Measurements from ENCODE around the gene ZDHHC8.
A peak's percentile ranks its signal among the peaks of the same experiment; 100 is the strongest.

The ZDHHC8 gene

DNA sequence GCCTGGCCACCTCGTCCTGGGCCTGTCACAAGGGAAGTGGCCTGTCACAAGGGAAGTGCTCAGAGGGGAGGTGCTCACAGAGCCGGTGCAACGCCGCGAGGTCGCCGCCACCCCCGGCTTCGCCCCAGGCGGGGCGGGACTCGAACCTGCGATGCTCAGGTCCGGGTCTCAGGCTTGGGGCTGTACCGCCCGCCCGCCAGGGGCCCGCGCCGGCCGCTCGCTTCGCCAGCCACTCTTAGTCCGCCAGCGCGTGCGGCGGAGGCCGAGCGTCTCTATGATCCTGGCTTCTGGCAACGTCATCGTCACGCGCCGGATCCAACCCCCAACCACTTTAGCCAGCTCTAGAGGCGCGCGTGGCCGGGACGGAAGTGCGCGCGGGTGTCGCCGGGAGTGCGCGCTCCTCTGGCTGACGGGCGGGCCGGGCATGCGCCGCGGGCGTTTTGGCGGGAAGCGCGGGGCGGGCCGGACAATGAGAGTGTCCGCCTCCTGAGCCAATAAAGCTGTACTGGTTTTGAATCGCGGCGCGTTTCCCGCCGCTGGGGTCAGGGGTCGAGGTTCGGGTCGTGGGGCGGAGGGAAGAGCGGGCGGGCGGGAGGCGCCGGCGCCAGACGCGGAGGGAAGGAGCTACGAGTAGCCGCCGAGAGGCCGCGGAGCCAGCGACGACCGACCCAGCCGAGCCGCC lies 14.5 kb upstream of the ZDHHC8 start, which contains the start of gene TRMT2A:
TRMT2A (minus strand) TSS at position 276 of the 682 bp plus-strand sequence. CDS start 320 bp downstream, outside the sequence.
- H3K36me3 Mint-ChIP-seq: peaks cover 12% of the 10 kb centered on the region
- H3K27ac Mint-ChIP-seq: peak within 1 kb of the TSS; percentile 97
- H3K27me3 Mint-ChIP-seq: no peaks in the 10 kb centered on the region
- peak within 1 kb of the TSS; percentile 94 for H3K4me3 Mint-ChIP-seq
- H3K4me1 Mint-ChIP-seq: peaks cover 42% of the 10 kb centered on the region
- no peaks in the 10 kb centered on the region for H3K9me3 Mint-ChIP-seq

DNA sequence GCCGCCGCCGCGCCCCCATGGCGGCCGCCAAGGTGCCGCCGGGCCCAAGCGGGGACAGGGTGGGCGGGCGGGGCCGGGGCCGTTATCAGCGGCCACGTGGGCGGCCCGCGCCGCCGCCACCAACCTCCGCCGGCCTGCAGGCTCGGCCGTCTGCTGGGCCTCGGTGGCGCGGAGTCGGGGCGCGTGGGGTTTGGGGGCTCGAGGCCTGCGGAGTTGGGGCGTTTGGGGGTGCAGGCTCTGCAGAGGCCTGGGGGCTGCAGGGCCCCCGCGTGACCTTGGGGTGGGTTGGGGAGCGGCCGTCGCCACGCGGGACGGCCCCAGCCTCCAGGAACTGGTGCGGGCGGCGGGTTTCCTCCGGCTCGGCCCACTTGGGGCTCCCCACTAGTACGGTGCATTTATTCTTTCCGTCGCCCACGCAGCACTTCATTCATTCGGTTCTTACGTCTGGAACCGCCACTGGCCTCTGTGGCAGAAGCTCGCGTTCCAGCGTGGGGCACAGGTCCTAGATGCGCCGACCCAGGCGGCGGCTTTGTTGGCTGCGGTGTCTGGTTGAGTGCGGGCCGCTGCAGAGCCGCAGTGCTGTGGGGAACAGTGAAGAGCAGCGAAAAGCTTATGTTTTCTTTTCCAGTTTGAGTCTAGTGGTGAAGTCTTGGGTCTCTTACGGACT lies 13.8 kb upstream of the ZDHHC8 start:
- peaks cover 43% of the 10 kb centered on the region for H3K4me1 Mint-ChIP-seq
- H3K4me3 Mint-ChIP-seq: peak overlapping the region; percentile 94
- H3K9me3 Mint-ChIP-seq: no peaks in the 10 kb centered on the region
- peak overlapping the region; percentile 94 for H3K27ac Mint-ChIP-seq
- H3K27me3 Mint-ChIP-seq: no peaks in the 10 kb centered on the region
- peaks cover 12% of the 10 kb centered on the region for H3K36me3 Mint-ChIP-seq

DNA sequence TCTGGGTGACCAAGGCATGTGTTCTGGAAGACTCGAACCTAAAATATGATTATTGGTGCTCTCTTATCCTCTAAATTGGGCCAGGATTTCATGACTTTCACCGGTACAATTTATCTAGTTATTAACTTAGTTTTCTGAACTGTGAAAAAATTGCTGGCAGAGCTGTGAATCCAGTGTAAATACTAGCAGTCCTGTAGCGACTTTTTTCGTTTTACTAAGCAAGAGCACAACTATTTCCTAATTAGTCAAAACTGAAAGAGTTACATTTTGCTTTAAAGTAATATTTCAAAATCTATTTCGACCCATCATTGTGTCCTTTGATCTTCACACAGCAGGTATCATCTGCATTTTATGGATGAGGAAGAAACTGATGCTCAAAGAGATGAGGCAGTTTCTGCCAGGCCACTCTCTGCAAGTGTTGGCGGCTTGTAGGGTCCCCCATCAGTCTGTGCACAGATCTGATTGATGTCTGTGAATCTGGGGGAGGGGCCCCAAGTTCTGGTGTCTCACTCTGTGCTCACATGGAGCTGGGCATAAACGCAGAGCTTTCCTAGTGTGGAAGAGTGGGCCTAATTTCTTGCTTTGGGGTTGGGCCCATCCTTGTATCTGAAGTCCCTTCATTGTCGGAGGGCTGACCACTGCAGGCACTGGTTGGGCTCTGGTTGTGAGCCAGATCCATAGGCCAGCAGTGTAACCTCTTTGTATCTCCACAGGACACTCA lies 13.1 kb upstream of the ZDHHC8 start:
- Mint-ChIP-seq H3K36me3 (peaks cover 12% of the 10 kb centered on the region), H3K4me3 (peak overlapping the region; percentile 94), H3K27me3 (no peaks in the 10 kb centered on the region), H3K27ac (peak overlapping the region; percentile 94), H3K4me1 (peaks cover 43% of the 10 kb centered on the region), H3K9me3 (no peaks in the 10 kb centered on the region)

DNA sequence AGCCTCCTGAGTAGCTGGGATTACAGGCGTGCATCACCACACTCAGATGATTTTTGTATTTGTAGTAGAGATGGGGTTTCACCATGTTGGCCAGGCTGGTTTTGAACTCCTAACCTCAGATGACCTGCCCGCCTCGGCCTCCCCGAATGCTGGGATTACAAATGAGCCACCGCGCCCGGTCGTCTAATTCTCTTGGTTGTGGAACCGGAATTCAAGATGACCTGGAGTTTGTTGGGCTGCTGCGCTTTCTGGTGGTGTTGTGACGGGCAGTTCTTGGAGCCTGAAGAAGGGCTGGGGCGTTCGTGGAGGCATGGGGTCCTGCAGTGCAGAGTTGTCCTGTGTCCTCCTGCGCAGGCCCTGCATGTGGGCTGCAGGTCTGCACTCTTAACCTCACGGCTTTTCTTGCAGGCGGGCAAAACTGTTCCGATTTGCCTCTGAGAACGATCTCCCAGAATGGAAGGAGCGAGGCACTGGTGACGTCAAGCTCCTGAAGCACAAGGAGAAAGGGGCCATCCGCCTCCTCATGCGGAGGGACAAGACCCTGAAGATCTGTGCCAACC lies 9.7 kb upstream of the ZDHHC8 start:
- Mint-ChIP-seq H3K27me3 (no peaks in the 10 kb centered on the region), H3K36me3 (peaks cover 7% of the 10 kb centered on the region), H3K27ac (no peak overlapping the region), H3K4me3 (no peak overlapping the region), H3K9me3 (no peaks in the 10 kb centered on the region), H3K4me1 (peaks cover 33% of the 10 kb centered on the region)

DNA sequence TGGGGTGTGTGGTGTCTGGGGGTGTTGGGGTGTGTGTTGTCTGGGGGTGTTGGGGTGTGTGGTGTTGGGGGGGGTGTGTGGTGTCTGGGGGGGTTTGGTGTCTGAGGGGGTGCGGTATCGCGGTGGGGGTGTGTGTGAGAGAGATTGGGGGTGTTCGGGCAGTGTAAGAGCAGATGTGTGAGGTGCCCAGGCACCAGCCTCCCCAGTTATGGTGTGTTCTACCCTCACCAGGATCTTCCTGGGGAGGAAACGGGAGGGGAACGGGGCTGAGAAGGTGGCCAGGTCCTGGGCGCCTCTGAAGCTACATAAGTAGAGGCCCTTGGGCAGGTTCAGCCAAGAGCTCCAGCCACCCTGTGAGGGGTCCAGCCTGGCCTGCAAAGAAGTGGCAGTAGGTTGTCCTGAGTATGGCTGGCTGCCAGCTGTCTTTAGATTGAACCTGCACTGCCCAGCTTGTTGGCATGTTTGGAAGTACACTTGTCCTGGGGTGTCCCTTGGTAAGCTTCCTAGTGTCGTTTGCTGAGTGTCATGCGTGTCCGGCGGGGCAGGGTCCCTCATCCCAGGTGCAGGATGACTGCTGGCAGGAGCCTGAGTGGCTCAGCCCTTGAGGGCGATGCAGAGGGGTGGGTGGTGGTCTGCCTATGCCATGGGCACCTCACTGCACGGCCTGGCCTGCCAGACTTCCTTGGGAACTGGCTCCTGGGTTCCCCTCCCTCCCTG lies 8.1 kb upstream of the ZDHHC8 start:
- H3K4me3 Mint-ChIP-seq: no peak overlapping the region
- peaks cover 7% of the 10 kb centered on the region for H3K36me3 Mint-ChIP-seq
- peaks cover 28% of the 10 kb centered on the region for H3K4me1 Mint-ChIP-seq
- no peak overlapping the region for H3K27ac Mint-ChIP-seq
- no peaks in the 10 kb centered on the region for H3K27me3 Mint-ChIP-seq
- H3K9me3 Mint-ChIP-seq: no peaks in the 10 kb centered on the region

DNA sequence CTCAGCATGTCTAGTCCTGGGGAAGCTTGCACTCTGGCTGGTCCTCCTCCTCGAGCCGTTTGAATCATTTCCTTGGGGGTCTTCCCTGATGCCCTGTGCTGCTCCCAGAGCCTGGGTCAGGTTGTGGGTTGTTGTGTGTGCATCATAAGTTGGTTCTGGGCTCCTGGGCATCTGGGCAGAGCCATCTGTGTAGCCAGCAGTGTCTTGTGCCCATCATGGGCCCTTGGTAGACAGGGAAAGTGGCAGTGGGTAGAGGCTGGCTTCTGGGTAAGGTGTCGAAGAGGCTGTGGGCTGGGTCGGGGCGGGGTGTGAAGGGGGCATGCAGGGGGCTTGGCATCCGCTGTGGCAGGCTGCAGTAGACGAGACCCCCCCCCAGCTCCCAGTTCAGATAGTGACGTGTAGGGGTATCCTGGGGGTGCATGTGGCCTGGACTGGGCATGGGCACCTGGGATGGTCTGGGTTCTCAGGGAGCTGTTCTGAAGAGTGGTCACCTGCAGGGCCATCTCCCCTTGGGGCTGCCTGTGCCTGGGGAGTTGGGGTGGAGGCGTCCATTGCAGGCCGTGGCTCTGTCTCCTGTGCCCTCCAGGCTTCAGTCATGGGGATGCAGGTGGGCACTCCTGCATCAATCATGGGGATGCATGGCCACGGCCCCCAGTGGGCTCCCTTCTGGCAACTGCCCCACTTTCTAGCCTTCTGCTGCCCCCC lies 7.4 kb upstream of the ZDHHC8 start:
- Mint-ChIP-seq H3K4me1 (peaks cover 26% of the 10 kb centered on the region), H3K27ac (no peak overlapping the region), H3K36me3 (peaks cover 4% of the 10 kb centered on the region), H3K4me3 (no peak overlapping the region), H3K27me3 (no peaks in the 10 kb centered on the region), H3K9me3 (no peaks in the 10 kb centered on the region)

DNA sequence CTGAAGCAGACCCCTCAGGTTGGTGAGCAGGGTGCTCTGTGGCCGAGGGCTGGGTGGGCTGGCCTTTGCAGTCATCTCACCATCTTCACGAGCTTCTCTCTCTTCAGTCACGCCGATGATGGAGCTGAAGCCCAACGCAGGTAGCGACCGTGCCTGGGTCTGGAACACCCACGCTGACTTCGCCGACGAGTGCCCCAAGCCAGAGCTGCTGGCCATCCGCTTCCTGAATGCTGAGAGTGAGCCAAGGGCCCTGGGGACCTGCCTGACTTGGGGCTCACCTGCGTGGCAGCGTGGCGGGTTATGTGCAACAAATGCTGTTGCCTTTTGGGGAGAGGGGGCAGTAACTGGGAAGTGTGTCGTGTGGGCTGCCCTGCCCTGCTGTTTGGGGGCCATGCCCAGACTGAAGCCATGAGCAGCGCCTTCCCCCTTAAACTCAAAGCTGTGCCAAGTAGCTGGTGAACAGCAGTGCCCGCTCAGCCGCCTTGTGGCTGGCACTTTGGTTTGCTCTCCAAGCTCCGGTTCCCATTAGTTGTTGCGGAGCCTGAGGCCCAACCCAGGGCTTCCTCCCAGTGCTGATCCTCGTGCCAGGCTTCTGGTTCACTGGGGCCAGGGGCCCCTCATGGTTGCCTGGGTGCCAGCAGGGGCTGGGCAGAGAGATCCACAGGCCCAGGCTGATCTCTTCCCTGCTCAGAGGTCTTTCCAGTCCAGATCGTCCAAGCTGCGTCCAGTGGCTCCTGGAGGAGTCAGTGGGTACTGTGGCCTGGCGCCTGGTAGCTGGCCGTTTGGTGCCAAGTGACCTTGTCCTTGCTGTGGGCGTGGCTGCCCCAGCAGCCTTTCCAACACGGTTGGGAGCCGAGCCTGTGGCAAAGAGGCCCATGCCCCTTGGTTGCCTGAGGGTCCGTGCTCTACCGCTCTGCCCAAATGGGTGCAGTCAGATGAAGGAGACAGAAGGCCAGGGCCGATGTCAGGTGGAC lies 6.1 kb upstream of the ZDHHC8 start:
- H3K9me3 Mint-ChIP-seq: no peaks in the 10 kb centered on the region
- H3K4me1 Mint-ChIP-seq: peaks cover 20% of the 10 kb centered on the region
- peaks cover 4% of the 10 kb centered on the region for H3K36me3 Mint-ChIP-seq
- no peaks in the 10 kb centered on the region for H3K27me3 Mint-ChIP-seq
- no peak overlapping the region for H3K27ac Mint-ChIP-seq
- no peak overlapping the region for H3K4me3 Mint-ChIP-seq

DNA sequence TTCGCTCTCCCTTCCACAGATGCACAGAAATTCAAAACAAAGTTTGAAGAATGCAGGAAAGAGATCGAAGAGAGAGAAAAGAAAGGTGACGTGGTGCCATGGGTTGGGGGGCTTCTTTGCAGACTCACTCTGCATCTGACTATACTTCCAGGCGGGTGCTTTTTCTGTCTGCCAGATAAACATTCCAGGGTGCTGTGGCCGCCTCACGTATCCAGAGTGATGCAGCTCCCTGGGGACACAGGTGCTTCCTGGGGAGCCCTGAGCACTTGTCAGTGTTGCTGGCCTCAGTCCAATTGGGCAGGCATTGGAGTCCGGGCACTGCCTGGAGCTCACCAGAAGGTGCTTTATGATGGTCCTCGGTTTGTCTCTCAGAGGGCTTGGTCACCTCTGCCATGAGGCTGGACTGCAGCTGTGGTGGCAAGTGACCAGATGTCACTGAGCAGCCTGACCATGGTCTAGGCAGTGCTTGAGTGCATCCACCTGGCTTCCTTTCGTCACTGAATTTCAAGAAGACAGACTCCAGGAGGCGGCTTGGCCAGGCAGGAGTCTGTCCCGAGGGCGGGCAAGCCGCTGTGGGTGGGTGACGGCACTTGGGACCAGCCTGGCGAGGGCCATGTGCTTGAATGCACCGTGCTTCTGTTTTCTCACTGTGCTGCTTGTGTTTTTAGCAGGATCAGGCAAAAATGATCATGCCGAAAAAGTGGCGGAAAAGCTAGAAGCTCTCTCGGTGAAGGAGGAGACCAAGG lies 5.1 kb upstream of the ZDHHC8 start:
- no peak overlapping the region for H3K4me3 Mint-ChIP-seq

DNA sequence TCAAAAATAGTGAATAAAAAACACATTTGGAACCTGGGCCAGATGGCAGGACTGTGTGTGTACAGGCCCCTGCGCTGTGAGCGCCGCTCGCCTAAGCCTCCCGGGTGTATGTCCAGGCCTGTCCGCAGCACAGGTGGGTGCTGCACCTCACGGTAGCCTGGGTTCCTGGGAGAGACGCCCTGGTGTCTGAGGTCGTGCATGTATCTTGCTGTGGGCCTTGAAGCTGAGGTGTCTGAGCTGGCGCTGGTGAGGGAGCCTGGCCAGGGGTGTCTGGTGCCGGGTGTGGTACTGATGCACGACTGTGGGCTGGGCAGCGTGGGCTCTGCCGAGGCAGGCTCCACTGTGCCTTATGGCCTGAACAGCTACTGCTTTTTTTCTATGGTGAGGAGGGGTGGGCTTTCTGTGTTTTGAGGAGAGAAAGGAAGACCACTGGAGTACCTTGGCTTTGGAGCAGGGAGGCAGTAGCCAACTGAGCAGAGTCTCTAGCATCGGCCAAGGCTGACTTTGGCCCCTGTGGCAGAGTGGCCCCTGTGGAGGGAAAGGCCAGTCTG lies 4.2 kb upstream of the ZDHHC8 start:
- no peaks in the 10 kb centered on the region for H3K27me3 Mint-ChIP-seq
- peaks cover 2% of the 10 kb centered on the region for H3K36me3 Mint-ChIP-seq
- H3K4me1 Mint-ChIP-seq: peaks cover 7% of the 10 kb centered on the region
- H3K4me3 Mint-ChIP-seq: no peak overlapping the region
- peak overlapping the region; percentile 25 for H3K27ac Mint-ChIP-seq
- no peaks in the 10 kb centered on the region for H3K9me3 Mint-ChIP-seq

More for the DNA sequence above, 5.1 kb upstream of the ZDHHC8 start:
- Mint-ChIP-seq H3K4me1 (peaks cover 17% of the 10 kb centered on the region), H3K36me3 (peaks cover 4% of the 10 kb centered on the region), H3K9me3 (no peaks in the 10 kb centered on the region), H3K27ac (no peak overlapping the region), H3K27me3 (no peaks in the 10 kb centered on the region)

DNA sequence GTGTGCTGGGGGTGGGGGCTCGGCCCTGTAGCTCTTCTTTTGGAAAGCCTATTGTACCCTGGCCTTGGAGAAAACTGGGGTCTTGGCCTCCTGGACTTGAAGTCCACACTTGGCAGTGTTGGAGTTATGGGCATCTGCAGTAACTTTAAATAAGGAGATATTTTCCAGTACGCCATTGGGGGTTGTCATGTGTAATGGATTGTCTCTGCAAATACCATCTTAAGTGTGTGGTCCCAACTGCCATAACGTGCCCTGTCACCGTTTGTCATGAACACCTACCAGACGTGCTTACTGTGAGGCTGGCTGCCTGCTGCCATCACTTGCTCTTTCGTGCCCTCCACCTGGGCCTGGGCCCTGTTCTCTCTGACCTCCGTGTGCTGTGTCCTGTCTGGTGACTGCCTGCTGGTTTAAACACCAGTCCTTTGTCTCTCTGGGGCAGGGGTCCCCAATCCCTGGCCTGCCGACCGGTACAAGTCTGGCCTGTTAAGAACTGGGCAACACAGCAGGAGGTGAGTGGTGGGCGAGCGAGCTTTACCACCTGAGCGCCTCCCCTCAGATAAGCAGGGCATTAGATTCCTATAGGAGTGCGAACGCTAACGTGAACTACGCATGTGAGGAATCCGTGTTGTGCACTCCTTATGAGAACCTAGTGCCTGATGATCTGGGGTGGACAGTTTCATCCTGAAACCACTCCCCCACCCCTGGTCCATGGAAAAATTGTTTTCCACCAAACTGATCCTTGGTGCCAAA lies 3.6 kb upstream of the ZDHHC8 start:
- Mint-ChIP-seq H3K36me3 (peaks cover 2% of the 10 kb centered on the region), H3K4me1 (peaks cover 11% of the 10 kb centered on the region), H3K9me3 (no peaks in the 10 kb centered on the region), H3K27ac (no peak overlapping the region), H3K27me3 (no peaks in the 10 kb centered on the region), H3K4me3 (no peak overlapping the region)

DNA sequence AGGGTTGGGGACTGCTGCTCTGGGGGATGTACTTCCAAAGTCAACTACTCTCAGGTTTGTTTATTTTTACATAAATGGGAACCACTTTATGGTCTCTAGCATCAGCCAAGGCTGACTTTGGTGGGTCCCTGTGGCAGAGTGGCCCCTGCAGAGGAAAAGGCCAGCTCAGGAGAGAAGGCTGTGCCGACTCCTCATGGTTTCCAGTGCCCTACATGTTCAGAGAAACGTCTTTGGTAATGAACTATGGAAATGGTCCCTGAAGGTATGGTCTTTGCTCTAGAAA lies 3.0 kb upstream of the ZDHHC8 start:
- no peak overlapping the region for H3K27ac Mint-ChIP-seq
- no peak overlapping the region for H3K4me3 Mint-ChIP-seq
- peaks cover 2% of the 10 kb centered on the region for H3K36me3 Mint-ChIP-seq
- H3K27me3 Mint-ChIP-seq: no peaks in the 10 kb centered on the region
- no peaks in the 10 kb centered on the region for H3K9me3 Mint-ChIP-seq
- H3K4me1 Mint-ChIP-seq: peaks cover 16% of the 10 kb centered on the region

DNA sequence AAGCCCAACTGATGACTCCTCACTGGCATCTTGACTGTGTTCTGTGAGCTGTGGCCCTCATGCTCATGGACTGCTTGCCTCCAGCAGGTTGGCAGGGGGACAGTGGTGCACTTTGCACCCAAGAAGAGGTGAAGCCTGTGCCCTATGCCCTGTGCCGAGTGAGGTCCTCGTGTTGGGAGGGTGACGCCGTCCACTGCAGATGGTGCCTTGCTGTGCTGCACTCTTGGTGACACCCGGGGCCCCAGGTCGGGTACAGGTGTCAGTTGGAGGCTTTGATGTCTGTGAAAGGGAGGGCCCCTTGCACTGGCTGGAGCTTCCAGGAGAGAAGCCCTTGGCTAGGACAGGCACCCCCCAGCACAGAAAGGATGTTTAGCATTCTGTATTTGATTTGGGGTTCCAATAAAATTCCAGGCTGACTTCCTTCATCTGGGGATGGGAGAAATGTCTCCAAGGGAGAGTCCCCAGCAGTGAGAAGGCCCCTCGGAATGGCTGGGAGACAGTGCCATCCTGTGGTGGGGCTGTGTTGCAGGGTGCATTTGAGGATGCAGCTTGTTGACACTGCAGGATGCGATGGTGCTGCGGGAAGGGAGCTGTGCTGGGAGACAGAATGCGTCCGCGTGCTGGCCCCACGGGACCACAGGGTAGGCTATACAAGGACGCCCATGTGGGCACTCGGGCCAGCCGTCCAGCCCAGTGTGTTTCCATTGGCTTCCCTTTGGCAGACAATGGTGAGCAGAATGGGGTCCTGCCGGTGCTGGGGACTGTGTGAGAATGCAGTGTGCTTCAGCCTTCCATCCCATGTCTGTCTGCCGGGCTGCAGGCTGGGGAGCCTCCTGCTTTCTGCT lies 2.5 kb upstream of the ZDHHC8 start:
- no peaks in the 10 kb centered on the region for H3K27me3 Mint-ChIP-seq
- H3K27ac Mint-ChIP-seq: peak overlapping the region; percentile 41
- H3K9me3 Mint-ChIP-seq: no peaks in the 10 kb centered on the region
- peaks cover 2% of the 10 kb centered on the region for H3K36me3 Mint-ChIP-seq
- H3K4me3 Mint-ChIP-seq: peak overlapping the region; percentile 44
- H3K4me1 Mint-ChIP-seq: peaks cover 20% of the 10 kb centered on the region
